MM.1S (cell line): ENCODE results near the gene ZHX3.

Source experiments
- DNase-seq: peaks from one replicate; pipeline ENCODE4 v3.0.0-alpha.2; 2015
- H2AFZ ChIP-seq: fragments of 300-600 bp; sonication (generic); 2 replicates; pipeline ENCODE4 v1.6.0; 2016; ENCODE audit warnings: antibody characterized with exemption, low read length
- H3F3A ChIP-seq: fragments of 300-600 bp; sonication (generic); 2 replicates; pipeline ENCODE4 v1.6.1; 2016; ENCODE audit warnings: mild to moderate bottlenecking, antibody characterized with exemption, low read length, moderate library complexity, mixed read lengths; ENCODE audit not compliant: insufficient read depth
- H3K27ac ChIP-seq: fragments of 300-600 bp; sonication (generic); 2 replicates; pipeline ENCODE4 v1.5.1; 2016; ENCODE audit warnings: mild to moderate bottlenecking, low read length
- H3K27me3 ChIP-seq: fragments of 300-600 bp; sonication (generic); replicated peaks from 2 replicates; pipeline ENCODE4 v1.6.0; 2016; ENCODE audit warnings: low read length; ENCODE audit not compliant: insufficient read depth
- H3K36me3 ChIP-seq: fragments of 300-600 bp; sonication (generic); replicated peaks from 2 replicates; pipeline ENCODE4 v1.6.1; 2016; ENCODE audit warnings: mild to moderate bottlenecking, low read length, mixed read lengths; ENCODE audit not compliant: insufficient read depth
- H3K4me1 ChIP-seq: fragments of 300-600 bp; sonication (generic); 2 replicates; pipeline ENCODE4 v1.6.1; 2016; ENCODE audit warnings: low read length, mixed read lengths
- H3K4me2 ChIP-seq: fragments of 300-600 bp; sonication (generic); 2 replicates; pipeline ENCODE4 v1.6.0; 2016; ENCODE audit warnings: low read depth, low read length
- H3K4me3 ChIP-seq: fragments of 300-600 bp; sonication (generic); 2 replicates; pipeline ENCODE4 v1.5.1; 2016; ENCODE audit warnings: low read length, mixed read lengths
- H3K79me2 ChIP-seq: fragments of 300-600 bp; sonication (generic); 2 replicates; pipeline ENCODE4 v1.6.1; 2016; ENCODE audit warnings: mixed run types, low read length, mixed read lengths
- H3K9ac ChIP-seq: fragments of 300-600 bp; sonication (generic); 2 replicates; pipeline ENCODE4 v1.6.1; 2016; ENCODE audit warnings: low read length, mixed read lengths
- H3K9me2 ChIP-seq: fragments of 300-600 bp; sonication (generic); replicated peaks from 2 replicates; pipeline ENCODE4 v1.6.1; 2016; ENCODE audit warnings: mild to moderate bottlenecking, low read length, mixed read lengths; ENCODE audit not compliant: insufficient read depth
- H3K9me3 ChIP-seq: fragments of 300-600 bp; sonication (generic); replicated peaks from 2 replicates; pipeline ENCODE4 v1.6.1; 2016; ENCODE audit warnings: mild to moderate bottlenecking, low read length, mixed read lengths; ENCODE audit not compliant: insufficient read depth
- H4K20me1 ChIP-seq: fragments of 300-600 bp; sonication (generic); 2 replicates; pipeline ENCODE4 v1.6.1; 2016; ENCODE audit warnings: mild to moderate bottlenecking, low read length, moderate library complexity, mixed read lengths; ENCODE audit not compliant: insufficient read depth
- CTCF ChIP-seq: fragments of 300-600 bp; sonication (generic); IDR thresholded peaks from 2 replicates; pipeline ENCODE4 v1.5.1; 2016; ENCODE audit warnings: antibody characterized with exemption, low read length, mixed read lengths
- EZH2 ChIP-seq: fragments of 300-600 bp; sonication (generic); optimal IDR thresholded peaks from 2 replicates; pipeline ENCODE3; 2017; ENCODE audit warnings: low read depth, mild to moderate bottlenecking, antibody characterized with exemption, low read length, mixed read lengths
- EZH2phosphoT487 ChIP-seq: fragments of 300-600 bp; sonication (generic); IDR thresholded peaks from 2 replicates; pipeline ENCODE4 v1.6.1; 2018; ENCODE audit warnings: antibody characterized with exemption, low read length

Gene ZHX3

GRCh38 chr20:41347523-41348429 is 30.2 kb upstream of the ZHX3 start:
- H3K9ac ChIP-seq = no peak overlapping the region
- H3K36me3 ChIP-seq = no peaks in the 10 kb centered on the region
- no peak overlapping the region for H3K4me3 ChIP-seq
- no peak for TF ChIP-seq EZH2
- TF ChIP-seq CTCF = no peak
- no peak for TF ChIP-seq EZH2phosphoT487
- H2AFZ ChIP-seq = no peak overlapping the region
- H3K9me3 ChIP-seq = no peaks in the 10 kb centered on the region
- H3K9me2 ChIP-seq = no peaks in the 10 kb centered on the region
- H3K4me1 ChIP-seq = peaks cover 19% of the 10 kb centered on the region
- no peaks in the 10 kb centered on the region for H4K20me1 ChIP-seq
- H3K79me2 ChIP-seq = no peaks in the 10 kb centered on the region
- no peaks in the 10 kb centered on the region for H3F3A ChIP-seq
- H3K27ac ChIP-seq = no peak overlapping the region
- H3K4me2 ChIP-seq = no peak overlapping the region
- DNase-seq = no peak
- H3K27me3 ChIP-seq = no peaks in the 10 kb centered on the region

- Histone ChIP-seq H3F3A (no peaks in the 10 kb centered on the region), H3K79me2 (no peaks in the 10 kb centered on the region), H3K27ac (no peak overlapping the region), H3K9me2 (no peaks in the 10 kb centered on the region), H3K4me3 (no peak overlapping the region), H3K4me2 (no peak overlapping the region), H3K9me3 (no peaks in the 10 kb centered on the region), H3K9ac (no peak overlapping the region), H4K20me1 (no peaks in the 10 kb centered on the region), H2AFZ (no peak overlapping the region), H3K4me1 (peaks cover 19% of the 10 kb centered on the region), H3K27me3 (no peaks in the 10 kb centered on the region), H3K36me3 (no peaks in the 10 kb centered on the region)
- no peak for TF ChIP-seq CTCF
- no peak for TF ChIP-seq EZH2
- no peak for TF ChIP-seq EZH2phosphoT487
- no peak for DNase-seq
Observed at GRCh38 chr20:41345729-41346067, 28.2 kb upstream of the ZHX3 start.

GRCh38 chr20:41344938-41345728 is 27.6 kb upstream of the ZHX3 start:
- H2AFZ ChIP-seq = no peak overlapping the region
- no peaks in the 10 kb centered on the region for H3K9me2 ChIP-seq
- no peaks in the 10 kb centered on the region for H3K27me3 ChIP-seq
- H3K36me3 ChIP-seq = no peaks in the 10 kb centered on the region
- no peaks in the 10 kb centered on the region for H3K79me2 ChIP-seq
- no peak for DNase-seq
- no peak overlapping the region for H3K4me2 ChIP-seq
- H3K4me3 ChIP-seq = no peak overlapping the region
- H3F3A ChIP-seq = no peaks in the 10 kb centered on the region
- H3K4me1 ChIP-seq = peaks cover 23% of the 10 kb centered on the region
- H3K9me3 ChIP-seq = no peaks in the 10 kb centered on the region
- H3K9ac ChIP-seq = no peak overlapping the region
- TF ChIP-seq CTCF (no peak), EZH2 (no peak), EZH2phosphoT487 (no peak)
- H4K20me1 ChIP-seq = no peaks in the 10 kb centered on the region
- H3K27ac ChIP-seq = no peak overlapping the region
